PC-9 (cell line): ENCODE results near the gene HSD11B1. TPM values are rescaled to one million over a fixed set of nuclear protein-coding genes. Genes with fewer than 3 reads are reported as not detected.

Experiments used
- BruUV-seq: library from RNA; stranded (reverse); fragments of 400-500 nt; replicated peaks from 2 replicates; lab custom pipeline; 2021; lab: Mats Ljungman, UMichigan
- CTCF ChIA-PET: fragments of 300-600 bp; sonication (Branson Sonifier 250); formaldehyde crosslinking; loops from one replicate; lab custom pipeline; 2022; ENCODE audit warnings: antibody characterized with exemption; lab: Charles Lee
- POLR2A ChIA-PET: fragments of 300-600 bp; sonication (Branson Sonifier 250); formaldehyde crosslinking; loops from one replicate; lab custom pipeline; 2022; ENCODE audit warnings: antibody characterized with exemption; ENCODE audit not compliant: unreplicated experiment; lab: Charles Lee
- DNase-seq, 2 experiments: peaks; one replicate each; pipeline versions ENCODE4 v3.0.0 to v3.0.0-alpha.2; 2015 to 2022; ENCODE audit warnings: mixed read lengths in 1 of 2
- H2AFZ ChIP-seq: fragments of 200-600 bp; sonication (generic); 2 replicates; pipeline ENCODE4 v1.8.1; 2017; ENCODE audit warnings: antibody characterized with exemption
- H3F3A ChIP-seq: fragments of 200-600 bp; sonication (generic); 2 replicates; pipeline ENCODE4 v1.8.1; 2017; ENCODE audit warnings: antibody characterized with exemption, mild to moderate bottlenecking, low read depth; ENCODE audit not compliant: insufficient read depth
- H3K27ac ChIP-seq: fragments of 200-600 bp; sonication (generic); 2 replicates; pipeline ENCODE4 v1.6.1; 2016; ENCODE audit warnings: mixed run types
- H3K27me3 ChIP-seq: fragments of 200-600 bp; sonication (generic); 2 replicates; pipeline ENCODE4 v1.6.1; 2016; ENCODE audit warnings: low read depth, mixed run types; ENCODE audit not compliant: insufficient read depth
- H3K36me3 ChIP-seq: fragments of 200-600 bp; sonication (generic); 2 replicates; pipeline ENCODE4 v1.6.1; 2016; ENCODE audit warnings: low read depth, mixed run types
- H3K4me1 ChIP-seq: fragments of 200-600 bp; sonication (generic); replicated peaks from 2 replicates; pipeline ENCODE4 v1.6.1; 2016; ENCODE audit warnings: mixed run types; ENCODE audit not compliant: insufficient read depth
- H3K4me2 ChIP-seq: fragments of 200-600 bp; sonication (generic); 2 replicates; pipeline ENCODE4 v1.6.1; 2017; ENCODE audit warnings: mixed run types
- H3K4me3 ChIP-seq: fragments of 200-600 bp; sonication (generic); 2 replicates; pipeline ENCODE4 v1.6.1; 2016; ENCODE audit warnings: mixed run types
- H3K79me2 ChIP-seq: fragments of 200-600 bp; sonication (generic); 2 replicates; pipeline ENCODE4 v1.6.1; 2017; ENCODE audit warnings: low read depth, mixed run types
- H3K9me2 ChIP-seq: fragments of 200-600 bp; sonication (generic); 2 replicates; pipeline ENCODE4 v1.8.1; 2017; ENCODE audit warnings: mild to moderate bottlenecking; ENCODE audit not compliant: insufficient read depth
- H3K9me3 ChIP-seq: fragments of 200-600 bp; sonication (generic); 2 replicates; pipeline ENCODE4 v1.8.1; 2016; ENCODE audit warnings: low read depth; ENCODE audit not compliant: insufficient read depth
- H4K20me1 ChIP-seq: fragments of 200-600 bp; sonication (generic); 2 replicates; pipeline ENCODE4 v1.8.1; 2017; ENCODE audit not compliant: insufficient read depth
- CTCF ChIP-seq: fragments of 200-600 bp; sonication (generic); conservative IDR thresholded peaks from 2 replicates; pipeline ENCODE4 v1.6.1; 2017; ENCODE audit warnings: mixed run types, antibody characterized with exemption, mild to moderate bottlenecking, moderate library complexity
- EZH2 ChIP-seq: fragments of 200-600 bp; sonication (generic); IDR thresholded peaks from 2 replicates; pipeline ENCODE4 v1.8.0; 2017; ENCODE audit warnings: antibody characterized with exemption, low read depth
- intact Hi-C: fragments of 100-400 bp; cut with micrococcal nuclease; formaldehyde crosslinking; loops from one replicate; pipeline ENCODE4 v1.10.0; 2022; ENCODE audit not compliant: unreplicated experiment
- total RNA-seq: library from RNA; stranded (reverse); gene quantifications from 2 replicates; pipeline ENCODE4 v1.2.3, GENCODE V29; 2021

HSD11B1 gene
- total RNA-seq, 1 experiment from 2014 or later, result not detected

- Histone ChIP-seq H3F3A (no peaks in the 10 kb centered on the region), H3K9me2 (no peaks in the 10 kb centered on the region), H3K4me1 (no peaks in the 10 kb centered on the region), H3K79me2 (no peaks in the 10 kb centered on the region), H3K4me3 (no peak overlapping the region), H2AFZ (no peak overlapping the region), H3K27me3 (no peaks in the 10 kb centered on the region), H4K20me1 (no peaks in the 10 kb centered on the region), H3K4me2 (no peak overlapping the region), H3K27ac (no peak overlapping the region), H3K9me3 (no peaks in the 10 kb centered on the region), H3K36me3 (no peaks in the 10 kb centered on the region)
- no TSS peak for BruUV-seq
- DNase-seq, result no peak
- TF ChIP-seq CTCF (no peak), EZH2 (no peak)
- ChIA-PET CTCF (no interaction called here), POLR2A (no interaction called here)
- intact Hi-C loops, result no loop called here
Measured at GRCh38 chr1:209706622-209707021, 2.0 kb downstream of the HSD11B1 start.

DNA sequence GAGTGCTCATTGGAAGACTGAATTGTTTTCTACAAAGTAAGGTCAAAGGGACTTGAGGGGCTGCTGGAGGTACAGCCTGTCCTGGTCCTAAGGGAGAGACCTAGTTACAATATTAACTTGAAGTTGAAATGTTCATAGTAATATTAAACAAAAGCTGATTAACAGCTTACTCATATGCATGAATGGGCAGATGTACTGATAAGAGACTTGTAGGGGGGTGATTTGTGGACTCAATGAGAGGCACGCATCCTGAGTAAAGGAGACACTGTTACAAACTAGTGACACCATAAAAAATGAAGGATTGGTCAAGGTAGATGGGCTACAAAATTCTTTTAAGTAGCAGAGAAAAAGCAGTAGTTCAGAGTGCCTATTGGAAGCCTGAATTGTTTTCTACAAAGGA, 2.7 kb downstream of the HSD11B1 start:
- Histone ChIP-seq H2AFZ (no peak overlapping the region), H3K4me2 (no peak overlapping the region), H3K79me2 (no peaks in the 10 kb centered on the region), H3F3A (no peaks in the 10 kb centered on the region), H3K9me3 (no peaks in the 10 kb centered on the region), H4K20me1 (no peaks in the 10 kb centered on the region), H3K36me3 (no peaks in the 10 kb centered on the region), H3K4me3 (no peak overlapping the region), H3K27me3 (no peaks in the 10 kb centered on the region), H3K27ac (no peak overlapping the region), H3K9me2 (no peaks in the 10 kb centered on the region), H3K4me1 (no peaks in the 10 kb centered on the region)
- POLR2A ChIA-PET, result no interaction called here
- intact Hi-C loops, result no loop called here
- CTCF ChIA-PET, result no interaction called here
- DNase-seq, result no peak
- no TSS peak for BruUV-seq
- TF ChIP-seq CTCF (no peak), EZH2 (no peak)

GRCh38 chr1:209708297-209708696, 3.7 kb downstream of the HSD11B1 start:
- POLR2A ChIA-PET, result no interaction called here

More at GRCh38 chr1:209708297-209708696, 3.7 kb downstream of the HSD11B1 start:
- intact Hi-C loops, result no loop called here
- no peaks in the 10 kb centered on the region for H3K9me2 ChIP-seq
- no peak overlapping the region for H3K4me2 ChIP-seq
- H3K4me3 ChIP-seq, result no peak overlapping the region
- CTCF ChIA-PET, result interaction anchor here (0.7 kb wide), 1 partner anchor 15 kb away, joined by 3 read pairs; no protein-coding TSS in a partner anchor
- no peaks in the 10 kb centered on the region for H3K9me3 ChIP-seq
- H3K27ac ChIP-seq, result no peak overlapping the region
- H3K79me2 ChIP-seq, result no peaks in the 10 kb centered on the region
- no TSS peak for BruUV-seq
- no peaks in the 10 kb centered on the region for H3K36me3 ChIP-seq
- DNase-seq, result no peak
- H4K20me1 ChIP-seq, result no peaks in the 10 kb centered on the region
- H3K4me1 ChIP-seq, result no peaks in the 10 kb centered on the region
- no peaks in the 10 kb centered on the region for H3F3A ChIP-seq
- TF ChIP-seq EZH2 (no peak), CTCF (no peak)
- no peak overlapping the region for H2AFZ ChIP-seq
- H3K27me3 ChIP-seq, result no peaks in the 10 kb centered on the region
